OCI-LY3 (cell line): ENCODE measurements around the gene DIP2C.

Source experiments
- H2AFZ ChIP-seq: fragments of 200-600, 300-600 bp; shearing (Covaris generic); 2 replicates; pipeline ENCODE4 v1.6.0; 2014; ENCODE audit warnings: antibody characterized with exemption, low read depth, low read length
- H3K27ac ChIP-seq: fragments of 200-600, 300-600 bp; sonication (generic); 2 replicates; pipeline ENCODE4 v1.5.1; 2014; ENCODE audit warnings: mild to moderate bottlenecking, low read length, moderate library complexity, mixed read lengths
- H3K27me3 ChIP-seq: fragments of 200-600, 300-600 bp; sonication (generic); 2 replicates; pipeline ENCODE4 v1.6.1; 2014; ENCODE audit warnings: low read depth, low read length, mixed read lengths
- H3K36me3 ChIP-seq: fragments of 200-600, 300-600 bp; sonication (generic); replicated peaks from 2 replicates; pipeline ENCODE3; 2014; ENCODE audit warnings: low read depth, low read length, mixed read lengths
- H3K4me1 ChIP-seq: fragments of 300-600, 200-600 bp; sonication (generic); 2 replicates; pipeline ENCODE4 v1.6.1; 2014; ENCODE audit warnings: low read length, mixed read lengths
- H3K4me2 ChIP-seq: fragments of 200-600, 300-600 bp; sonication (generic); 2 replicates; pipeline ENCODE4 v1.6.1; 2014; ENCODE audit warnings: low read length, mixed read lengths
- H3K4me3 ChIP-seq: fragments of 300-600, 200-600 bp; sonication (generic); 2 replicates; pipeline ENCODE4 v1.5.1; 2014; ENCODE audit warnings: antibody characterized with exemption, mild to moderate bottlenecking, low read length, moderate library complexity
- H3K79me2 ChIP-seq: fragments of 300-600, 200-600 bp; shearing (Covaris generic); 2 replicates; pipeline ENCODE4 v1.6.1; 2014; ENCODE audit warnings: mild to moderate bottlenecking, low read length, mixed read lengths
- H3K9ac ChIP-seq: fragments of 300-600, 200-600 bp; shearing (Covaris generic); 2 replicates; pipeline ENCODE4 v1.6.0; 2014; ENCODE audit warnings: mild to moderate bottlenecking, low read length, moderate library complexity
- H3K9me3 ChIP-seq: fragments of 200-600, 300-600 bp; shearing (Covaris generic); 2 replicates; pipeline ENCODE4 v1.6.1; 2014; ENCODE audit warnings: low read length, mixed read lengths; ENCODE audit not compliant: insufficient read depth
- H4K20me1 ChIP-seq: fragments of 200-600, 300-600 bp; sonication (generic); 2 replicates; pipeline ENCODE4 v1.6.1; 2016; ENCODE audit warnings: low read length, mixed read lengths; ENCODE audit not compliant: insufficient read depth
- CTCF ChIP-seq: fragments of 200-600, 300-600 bp; sonication (generic); IDR thresholded peaks from 2 replicates; pipeline ENCODE4 v1.5.1; 2014; ENCODE audit warnings: antibody characterized with exemption, low read length, low read depth
- EZH2phosphoT487 ChIP-seq: fragments of 200-600 bp; shearing (Covaris generic); IDR thresholded peaks from 2 replicates; pipeline ENCODE4 v1.6.1; 2018; ENCODE audit warnings: antibody characterized with exemption, mixed run types, low read depth

Gene DIP2C

GRCh38 chr10:672203-672602, 17.3 kb downstream of the DIP2C start:
- Histone ChIP-seq H3K9ac (no peak overlapping the region), H3K4me2 (no peak overlapping the region), H3K4me3 (no peak overlapping the region), H3K27me3 (0 out of 2 replicates have a peak, but pooled peaks cover 2% of the 10 kb centered on the region), H3K4me1 (no peaks in the 10 kb centered on the region), H3K36me3 (no peaks in the 10 kb centered on the region), H3K27ac (no peak overlapping the region), H3K79me2 (no peaks in the 10 kb centered on the region), H3K9me3 (no peaks in the 10 kb centered on the region; the same call in 1 of the 2 replicates), H2AFZ (no peak overlapping the region), H4K20me1 (no peaks in the 10 kb centered on the region)
- TF ChIP-seq EZH2phosphoT487 (no peak), CTCF (no peak)

GRCh38 chr10:670990-671389, 18.5 kb downstream of the DIP2C start:
- Histone ChIP-seq H3K79me2 (no peaks in the 10 kb centered on the region), H3K4me1 (no peaks in the 10 kb centered on the region), H3K27me3 (0 out of 2 replicates have a peak, but pooled peaks cover 2% of the 10 kb centered on the region), H3K4me2 (no peak overlapping the region), H3K9me3 (no peaks in the 10 kb centered on the region; the same call in 1 of the 2 replicates), H3K4me3 (no peak overlapping the region), H2AFZ (no peak overlapping the region), H4K20me1 (no peaks in the 10 kb centered on the region), H3K9ac (no peak overlapping the region), H3K27ac (no peak overlapping the region), H3K36me3 (no peaks in the 10 kb centered on the region)
- TF ChIP-seq CTCF (no peak), EZH2phosphoT487 (no peak)

- no peaks in the 10 kb centered on the region for H4K20me1 ChIP-seq
- H3K27me3 ChIP-seq = no peaks in the 10 kb centered on the region
- H3K27ac ChIP-seq = no peak overlapping the region
- H3K4me3 ChIP-seq = no peak overlapping the region
- H3K36me3 ChIP-seq = no peaks in the 10 kb centered on the region
- H3K79me2 ChIP-seq = no peaks in the 10 kb centered on the region
- H3K4me2 ChIP-seq = no peak overlapping the region
- TF ChIP-seq CTCF (no peak), EZH2phosphoT487 (no peak)
- H2AFZ ChIP-seq = no peak overlapping the region
- H3K9ac ChIP-seq = no peak overlapping the region
- H3K4me1 ChIP-seq = no peaks in the 10 kb centered on the region
- no peaks in the 10 kb centered on the region; the same call in 1 of the 2 replicates for H3K9me3 ChIP-seq
These were observed 19.4 kb downstream of the DIP2C start for GRCh38 chr10:670038-670437.

GRCh38 chr10:668786-669485, 20.5 kb downstream of the DIP2C start:
- Histone ChIP-seq H3K4me2 (no peak overlapping the region), H3K79me2 (no peaks in the 10 kb centered on the region), H3K4me1 (no peaks in the 10 kb centered on the region), H2AFZ (no peak overlapping the region), H3K27me3 (no peaks in the 10 kb centered on the region), H3K4me3 (no peak overlapping the region), H3K9me3 (no peaks in the 10 kb centered on the region; the same call in 1 of the 2 replicates), H3K27ac (no peak overlapping the region), H3K36me3 (no peaks in the 10 kb centered on the region), H4K20me1 (no peaks in the 10 kb centered on the region), H3K9ac (no peak overlapping the region)
- no peak for TF ChIP-seq EZH2phosphoT487
